K562 (cell line): ENCODE data around the gene GRK3. TPM values are rescaled to one million over a fixed set of nuclear protein-coding genes. Genes with fewer than 3 reads are reported as not detected.

Experiments
- ELK1 ChIP-seq: sonication (generic); formaldehyde crosslinking; IDR thresholded peaks from 2 replicates; pipeline ENCODE4 v1.8.1; 2022; ENCODE audit warnings: missing genetic modification reagents
- ILK ChIP-seq: fragments of 450-650 bp; IDR thresholded peaks from 2 replicates; pipeline ENCODE4 v1.6.1; 2016; ENCODE audit warnings: missing genetic modification characterization, low read depth, mild to moderate bottlenecking, missing compliant biosample characterization, moderate library complexity, borderline replicate concordance
- RUNX1 ChIP-seq: sonication (generic); IDR thresholded peaks from 2 replicates; pipeline ENCODE4 v1.6.1; 2016; ENCODE audit warnings: antibody characterized with exemption, low read depth
- ZBTB40 ChIP-seq, 2 experiments: fragments of 450-650 bp in 1 of 2; sonication (generic) in 1 of 2; formaldehyde crosslinking in 1 of 2; IDR thresholded peaks; 2 replicates each; pipeline versions ENCODE4 v1.7.1 to v1.9.0; 2016 to 2022; ENCODE audit warnings: inconsistent platforms in 1 of 2, mild to moderate bottlenecking in 1 of 2, missing genetic modification reagents in 1 of 2
- ZBTB49 ChIP-seq: sonication (generic); formaldehyde crosslinking; IDR thresholded peaks from 2 replicates; pipeline ENCODE4 v1.8.0; 2022; ENCODE audit warnings: missing genetic modification reagents, mild to moderate bottlenecking, borderline replicate concordance
- ZHX1 ChIP-seq: fragments of 150-350 bp; conservative IDR thresholded peaks from 2 replicates; pipeline ENCODE4 v1.6.1; 2014; ENCODE audit warnings: low read length
- ZNF277 ChIP-seq: fragments of 250-450 bp; sonication (Bioruptor Pico); IDR thresholded peaks from 2 replicates; pipeline ENCODE4 v1.8.0; 2022; ENCODE audit warnings: inconsistent platforms, mild to moderate bottlenecking, moderate library complexity, borderline replicate concordance
- polyA plus RNA-seq, 8 experiments: library from polyadenylated mRNA; depleted of rRNA in 4 of 8; stranded (reverse) in 5 of 8; unstranded in 3 of 8; fragments of >200 nt; fragmentation: Nextera tagmentation in 2 of 8; fragmentation: Illumina TruSeq in 1 of 8; extraction: Ambion mirVana in 2 of 8; extraction: Trizol in 1 of 8; gene quantifications; 2 replicates each; pipeline versions ENCODE4 v1.2.1 to v1.2.3, GENCODE V29; 2011 to 2014; ENCODE audit warnings: inconsistent platforms in 1 of 8, missing spikeins in 1 of 8
- total RNA-seq, 7 experiments: library from RNA; depleted of rRNA in 6 of 7; stranded (reverse); fragments of >200 nt in 6 of 7; fragmentation: Illumina TruSeq in 2 of 7; extraction: Trizol in 2 of 7; gene quantifications; 2 replicates each; pipeline versions ENCODE4 v1.2.1 to v1.2.3, GENCODE V29; 2011 to 2021; ENCODE audit warnings: low replicate concordance in 1 of 7

GRK3 gene
- total and polyA plus RNA-seq, 9 of the 15 experiments (the other 6 are each of a cell fraction or from before 2014, with no cell fraction given) = 1.4 to 7.6 (median 3.6) TPM

- TF ChIP-seq ZBTB40 (IDR thresholded peaks at IDR 0.05) (no peak), ZBTB40 (CRISPR knock-in tag; IDR thresholded peaks at IDR 0.05) (no peak), RUNX1 (no peak), ZHX1 (no peak), ZNF277 (no peak), ZBTB49 (CRISPR knock-in tag) (no peak), ELK1 (CRISPR knock-in tag) (no peak), ILK (tag) (no peak)
Measured at GRCh38 chr22:25772288-25772687, 207.8 kb downstream of the GRK3 start (continued).
